HL-60 (cell line): ENCODE data around the gene NR5A2.

Source experiments
- GABPA ChIP-seq: IDR thresholded peaks from 2 replicates; pipeline ENCODE4 v1.6.1; 2012; ENCODE audit warnings: low read depth
- POLR2AphosphoS5 ChIP-seq: IDR thresholded peaks from 2 replicates; pipeline ENCODE4 v1.6.1; 2012; ENCODE audit warnings: low read depth
- REST ChIP-seq: IDR thresholded peaks from 2 replicates; pipeline ENCODE4 v1.6.1; 2012; ENCODE audit warnings: low read depth; ENCODE audit not compliant: insufficient replicate concordance
- TF ChIP-seq, protein P1 (sequence below): IDR thresholded peaks from one replicate; pipeline ENCODE4 v1.5.1; 2011; ENCODE audit warnings: low read length, control low read depth, inconsistent platforms; ENCODE audit not compliant: insufficient read depth

- TF ChIP-seq, protein P1, sequence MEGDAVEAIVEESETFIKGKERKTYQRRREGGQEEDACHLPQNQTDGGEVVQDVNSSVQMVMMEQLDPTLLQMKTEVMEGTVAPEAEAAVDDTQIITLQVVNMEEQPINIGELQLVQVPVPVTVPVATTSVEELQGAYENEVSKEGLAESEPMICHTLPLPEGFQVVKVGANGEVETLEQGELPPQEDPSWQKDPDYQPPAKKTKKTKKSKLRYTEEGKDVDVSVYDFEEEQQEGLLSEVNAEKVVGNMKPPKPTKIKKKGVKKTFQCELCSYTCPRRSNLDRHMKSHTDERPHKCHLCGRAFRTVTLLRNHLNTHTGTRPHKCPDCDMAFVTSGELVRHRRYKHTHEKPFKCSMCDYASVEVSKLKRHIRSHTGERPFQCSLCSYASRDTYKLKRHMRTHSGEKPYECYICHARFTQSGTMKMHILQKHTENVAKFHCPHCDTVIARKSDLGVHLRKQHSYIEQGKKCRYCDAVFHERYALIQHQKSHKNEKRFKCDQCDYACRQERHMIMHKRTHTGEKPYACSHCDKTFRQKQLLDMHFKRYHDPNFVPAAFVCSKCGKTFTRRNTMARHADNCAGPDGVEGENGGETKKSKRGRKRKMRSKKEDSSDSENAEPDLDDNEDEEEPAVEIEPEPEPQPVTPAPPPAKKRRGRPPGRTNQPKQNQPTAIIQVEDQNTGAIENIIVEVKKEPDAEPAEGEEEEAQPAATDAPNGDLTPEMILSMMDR: no peak
- TF ChIP-seq REST: no peak
- TF ChIP-seq GABPA: no peak
- no peak for TF ChIP-seq POLR2AphosphoS5
Observed at GRCh38 chr1:200194477-200194876, 167.0 kb downstream of the NR5A2 start.
